Liver (tissue), 9 donors: Measurements from ENCODE around the gene PRTFDC1. TPM values are rescaled to one million over a fixed set of nuclear protein-coding genes. Genes with fewer than 3 reads are reported as not detected.

Experiments used
- DNase-seq: peaks from one replicate; pipeline ENCODE4 v3.0.0-alpha.2; 2017; ENCODE audit warnings: low spot score
- H3K27ac ChIP-seq, 2 donors: one replicate each; pipeline ENCODE4 v1.7.0; 2013; ENCODE audit warnings: inconsistent platforms in 2 of 2, low read length in 2 of 2, control low read depth in 1 of 2, low read depth in 1 of 2, mild to moderate bottlenecking in 1 of 2
- H3K27me3 ChIP-seq, 4 donors: one replicate each; pipeline versions ENCODE4 v1.6.1 to v1.7.0; 2013; ENCODE audit warnings: low read length in 3 of 4, inconsistent platforms in 1 of 4, mild to moderate bottlenecking in 1 of 4, moderate library complexity in 1 of 4; ENCODE audit not compliant: control insufficient read depth in 4 of 4, insufficient read depth in 4 of 4
- H3K36me3 ChIP-seq, 4 donors: one replicate each; pipeline versions ENCODE4 v1.6.1 to v1.7.0; 2013; ENCODE audit warnings: low read length in 3 of 4, mild to moderate bottlenecking in 3 of 4, low read depth in 1 of 4, moderate library complexity in 1 of 4; ENCODE audit not compliant: control insufficient read depth in 4 of 4, insufficient read depth in 3 of 4
- H3K4me1 ChIP-seq, 4 donors: one replicate each; pipeline versions ENCODE4 v1.6.1 to v1.7.0; 2013; ENCODE audit warnings: low read length in 3 of 4, mild to moderate bottlenecking in 3 of 4, moderate library complexity in 1 of 4; ENCODE audit not compliant: control insufficient read depth in 4 of 4, insufficient read depth in 4 of 4
- H3K4me3 ChIP-seq, 3 donors: one replicate each; pipeline versions ENCODE4 v1.6.1 to v1.7.0; 2013; ENCODE audit warnings: low read length in 3 of 3, control low read depth in 1 of 3, low read depth in 1 of 3, mild to moderate bottlenecking in 1 of 3
- H3K9ac ChIP-seq, 2 donors: one replicate each; pipeline ENCODE4 v1.7.0; 2013; ENCODE audit warnings: low read length in 2 of 2, mild to moderate bottlenecking in 2 of 2, moderate library complexity in 2 of 2, control low read depth in 1 of 2, low read depth in 1 of 2
- H3K9me3 ChIP-seq, 4 donors: one replicate each; pipeline versions ENCODE4 v1.6.1 to v1.7.0; 2013; ENCODE audit warnings: low read length in 3 of 4; ENCODE audit not compliant: control insufficient read depth in 4 of 4
- CTCF ChIP-seq: fragments of 150-350 bp; IDR thresholded peaks from 2 replicates; pipeline ENCODE4 v1.5.1; 2017; ENCODE audit warnings: improper control_type of control experiment, low read depth, low read length; ENCODE audit not compliant: missing input control
- EGR1 ChIP-seq, 2 donors: IDR thresholded peaks; 2 replicates each; pipeline ENCODE4 v1.6.1; 2016 to 2018; ENCODE audit warnings: antibody characterized with exemption in 2 of 2, low read depth in 2 of 2
- FOXA1 ChIP-seq: IDR thresholded peaks from 2 replicates; pipeline ENCODE4 v1.6.1; 2016; ENCODE audit warnings: antibody characterized with exemption
- FOXA2 ChIP-seq: IDR thresholded peaks from 2 replicates; pipeline ENCODE4 v1.6.1; 2016; ENCODE audit warnings: antibody characterized with exemption
- GABPA ChIP-seq, 2 donors: IDR thresholded peaks in 1 of 2; conservative IDR thresholded peaks in 1 of 2; 2 replicates each; pipeline ENCODE4 v1.6.1; 2016; ENCODE audit warnings: antibody characterized with exemption in 2 of 2, mild to moderate bottlenecking in 1 of 2, moderate library complexity in 1 of 2
- HNF4A ChIP-seq, 2 donors: conservative IDR thresholded peaks; 2 replicates each; pipeline ENCODE4 v1.6.1; 2016; ENCODE audit warnings: antibody characterized with exemption in 2 of 2, mild to moderate bottlenecking in 2 of 2
- HNF4G ChIP-seq: IDR thresholded peaks from 2 replicates; pipeline ENCODE4 v1.6.1; 2016; ENCODE audit warnings: antibody characterized with exemption
- JUND ChIP-seq, 2 donors: IDR thresholded peaks; 2 replicates each; pipeline ENCODE4 v1.6.1; 2016; ENCODE audit warnings: antibody characterized with exemption in 2 of 2
- MAX ChIP-seq: IDR thresholded peaks from 2 replicates; pipeline ENCODE4 v1.6.1; 2016; ENCODE audit warnings: antibody characterized with exemption
- NR2F2 ChIP-seq: IDR thresholded peaks from 2 replicates; pipeline ENCODE4 v1.6.1; 2016; ENCODE audit warnings: antibody characterized with exemption
- RAD21 ChIP-seq, 2 donors: IDR thresholded peaks; 2 replicates each; pipeline ENCODE4 v1.6.1; 2016; ENCODE audit warnings: antibody characterized with exemption in 2 of 2, mild to moderate bottlenecking in 2 of 2
- RXRA ChIP-seq, 2 donors: IDR thresholded peaks; 2 replicates each; pipeline ENCODE4 v1.6.1; 2017 to 2018; ENCODE audit warnings: antibody characterized with exemption in 2 of 2, mild to moderate bottlenecking in 1 of 2
- SP1 ChIP-seq: IDR thresholded peaks from 2 replicates; pipeline ENCODE4 v1.6.1; 2018; ENCODE audit warnings: antibody characterized with exemption, mild to moderate bottlenecking
- TAF1 ChIP-seq: conservative IDR thresholded peaks from 2 replicates; pipeline ENCODE4 v1.6.1; 2016; ENCODE audit warnings: antibody characterized with exemption, mild to moderate bottlenecking
- YY1 ChIP-seq: IDR thresholded peaks from 2 replicates; pipeline ENCODE4 v1.6.1; 2016; ENCODE audit warnings: antibody characterized with exemption, mild to moderate bottlenecking
- WGBS: extraction: QIAGEN DNeasy Blood & Tissue Kit; methylation state at CpG from one replicate; pipeline ENCODE4 v1.1.7; 2013; 5-methylcytosine and 5-hydroxymethylcytosine counted together
- polyA plus RNA-seq, 2 donors: library from polyadenylated mRNA; stranded (reverse) in 1 of 2; unstranded in 1 of 2; fragments of 200-250 nt in 1 of 2; fragments of >200 nt in 1 of 2; fragmentation: Nextera tagmentation in 1 of 2; extraction: Ambion mirVana in 1 of 2; gene quantifications; one replicate each; pipeline versions ENCODE4 v1.2.1 to v1.2.3, GENCODE V29; 2013 to 2015
- total RNA-seq, 2 donors: library from RNA; depleted of rRNA; stranded (reverse); fragments of >200 nt; gene quantifications; one replicate each; pipeline ENCODE4 v1.2.3, GENCODE V29; 2014
- TF ChIP-seq, protein P1 (sequence below): IDR thresholded peaks from 2 replicates; pipeline ENCODE4 v1.6.1; 2016; ENCODE audit warnings: antibody characterized with exemption, mild to moderate bottlenecking
- TF ChIP-seq, protein P2 (sequence below): IDR thresholded peaks from 2 replicates; pipeline ENCODE4 v1.6.1; 2016; ENCODE audit warnings: antibody characterized with exemption
- TF ChIP-seq, protein P3 (sequence below): IDR thresholded peaks from 2 replicates; pipeline ENCODE4 v1.6.1; 2016; ENCODE audit warnings: antibody characterized with exemption
- donor health status: healthy.
- donor health status: healthy.
- donor health status: healthy.
- donor health status: healthy.
- donor health status: healthy.

Gene PRTFDC1
- total and polyA plus RNA-seq, 4 donors, result 0.93 to 3.1 (median 1.9) TPM

DNA sequence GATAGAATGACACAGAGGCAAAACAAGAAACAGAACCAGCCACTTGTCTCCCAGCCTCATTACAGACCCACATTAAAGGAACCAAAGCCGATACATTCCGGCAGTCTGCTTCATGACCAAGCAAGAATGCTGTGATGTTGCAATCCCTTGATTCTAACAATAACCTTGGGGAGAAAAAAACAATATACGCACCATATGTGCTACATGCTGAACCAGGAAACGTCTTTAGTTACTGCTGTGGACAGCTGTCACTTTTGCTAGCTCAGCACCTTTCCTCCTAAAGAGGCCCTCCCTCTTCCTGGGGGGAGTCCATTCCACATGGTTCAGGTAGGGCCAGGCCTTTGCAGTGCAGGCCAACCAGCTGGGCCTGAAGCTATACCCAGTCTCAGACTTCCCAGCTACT is 79.1 kb downstream of the PRTFDC1 start (continued):
- TF ChIP-seq MAX, result no peak

DNA sequence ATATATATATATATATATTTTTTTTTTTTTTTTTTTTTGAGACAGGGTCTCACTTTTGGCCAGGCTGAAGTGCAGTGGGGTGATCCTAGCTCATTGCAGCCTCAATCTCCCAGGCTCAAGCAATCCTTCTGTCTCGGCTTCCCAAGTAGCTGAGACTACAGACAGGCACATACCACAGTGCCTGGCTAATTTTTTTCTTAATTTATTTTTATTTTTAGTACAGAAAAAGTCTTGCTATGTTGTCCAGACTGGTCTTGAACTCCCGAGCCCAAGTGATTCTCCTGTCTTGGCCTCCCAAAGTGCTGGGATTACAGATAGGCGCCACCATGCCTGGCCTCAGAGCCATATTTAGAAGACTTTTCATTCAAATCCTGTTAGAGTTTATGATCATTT is 79.6 kb downstream of the PRTFDC1 start:
- H3K27ac ChIP-seq, result no peak overlapping the region
- H3K4me1 ChIP-seq, result no peaks in the 10 kb centered on the region
- no peak overlapping the region for H3K4me3 ChIP-seq
- TF ChIP-seq, protein P1, sequence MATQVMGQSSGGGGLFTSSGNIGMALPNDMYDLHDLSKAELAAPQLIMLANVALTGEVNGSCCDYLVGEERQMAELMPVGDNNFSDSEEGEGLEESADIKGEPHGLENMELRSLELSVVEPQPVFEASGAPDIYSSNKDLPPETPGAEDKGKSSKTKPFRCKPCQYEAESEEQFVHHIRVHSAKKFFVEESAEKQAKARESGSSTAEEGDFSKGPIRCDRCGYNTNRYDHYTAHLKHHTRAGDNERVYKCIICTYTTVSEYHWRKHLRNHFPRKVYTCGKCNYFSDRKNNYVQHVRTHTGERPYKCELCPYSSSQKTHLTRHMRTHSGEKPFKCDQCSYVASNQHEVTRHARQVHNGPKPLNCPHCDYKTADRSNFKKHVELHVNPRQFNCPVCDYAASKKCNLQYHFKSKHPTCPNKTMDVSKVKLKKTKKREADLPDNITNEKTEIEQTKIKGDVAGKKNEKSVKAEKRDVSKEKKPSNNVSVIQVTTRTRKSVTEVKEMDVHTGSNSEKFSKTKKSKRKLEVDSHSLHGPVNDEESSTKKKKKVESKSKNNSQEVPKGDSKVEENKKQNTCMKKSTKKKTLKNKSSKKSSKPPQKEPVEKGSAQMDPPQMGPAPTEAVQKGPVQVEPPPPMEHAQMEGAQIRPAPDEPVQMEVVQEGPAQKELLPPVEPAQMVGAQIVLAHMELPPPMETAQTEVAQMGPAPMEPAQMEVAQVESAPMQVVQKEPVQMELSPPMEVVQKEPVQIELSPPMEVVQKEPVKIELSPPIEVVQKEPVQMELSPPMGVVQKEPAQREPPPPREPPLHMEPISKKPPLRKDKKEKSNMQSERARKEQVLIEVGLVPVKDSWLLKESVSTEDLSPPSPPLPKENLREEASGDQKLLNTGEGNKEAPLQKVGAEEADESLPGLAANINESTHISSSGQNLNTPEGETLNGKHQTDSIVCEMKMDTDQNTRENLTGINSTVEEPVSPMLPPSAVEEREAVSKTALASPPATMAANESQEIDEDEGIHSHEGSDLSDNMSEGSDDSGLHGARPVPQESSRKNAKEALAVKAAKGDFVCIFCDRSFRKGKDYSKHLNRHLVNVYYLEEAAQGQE, result no peak
- TF ChIP-seq, protein P2, sequence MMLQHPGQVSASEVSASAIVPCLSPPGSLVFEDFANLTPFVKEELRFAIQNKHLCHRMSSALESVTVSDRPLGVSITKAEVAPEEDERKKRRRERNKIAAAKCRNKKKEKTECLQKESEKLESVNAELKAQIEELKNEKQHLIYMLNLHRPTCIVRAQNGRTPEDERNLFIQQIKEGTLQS, result no peak
- TF ChIP-seq EGR1 (IDR thresholded peaks at IDR 0.05; ENCODE audit: low read depth in 2 of 2), result no peak
- no peak for TF ChIP-seq MAX
- TF ChIP-seq GABPA (IDR thresholded peaks at IDR 0.05 in 1 of 2, conservative IDR thresholded peaks at IDR 0.05 in 1 of 2), result no peak
- no peak for TF ChIP-seq FOXA2
- TF ChIP-seq, protein P3, sequence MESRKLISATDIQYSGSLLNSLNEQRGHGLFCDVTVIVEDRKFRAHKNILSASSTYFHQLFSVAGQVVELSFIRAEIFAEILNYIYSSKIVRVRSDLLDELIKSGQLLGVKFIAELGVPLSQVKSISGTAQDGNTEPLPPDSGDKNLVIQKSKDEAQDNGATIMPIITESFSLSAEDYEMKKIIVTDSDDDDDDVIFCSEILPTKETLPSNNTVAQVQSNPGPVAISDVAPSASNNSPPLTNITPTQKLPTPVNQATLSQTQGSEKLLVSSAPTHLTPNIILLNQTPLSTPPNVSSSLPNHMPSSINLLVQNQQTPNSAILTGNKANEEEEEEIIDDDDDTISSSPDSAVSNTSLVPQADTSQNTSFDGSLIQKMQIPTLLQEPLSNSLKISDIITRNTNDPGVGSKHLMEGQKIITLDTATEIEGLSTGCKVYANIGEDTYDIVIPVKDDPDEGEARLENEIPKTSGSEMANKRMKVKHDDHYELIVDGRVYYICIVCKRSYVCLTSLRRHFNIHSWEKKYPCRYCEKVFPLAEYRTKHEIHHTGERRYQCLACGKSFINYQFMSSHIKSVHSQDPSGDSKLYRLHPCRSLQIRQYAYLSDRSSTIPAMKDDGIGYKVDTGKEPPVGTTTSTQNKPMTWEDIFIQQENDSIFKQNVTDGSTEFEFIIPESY, result no peak
- TF ChIP-seq HNF4G, result no peak
- no peak for TF ChIP-seq HNF4A (conservative IDR thresholded peaks at IDR 0.05)
- TF ChIP-seq NR2F2, result no peak
- no peak for TF ChIP-seq JUND (IDR thresholded peaks at IDR 0.05)
- no peak for TF ChIP-seq RAD21 (IDR thresholded peaks at IDR 0.05)
- TF ChIP-seq CTCF, result no peak
- no peak for TF ChIP-seq TAF1
- TF ChIP-seq YY1, result no peak
- no peak for TF ChIP-seq FOXA1
- TF ChIP-seq SP1, result no peak
- TF ChIP-seq RXRA (IDR thresholded peaks at IDR 0.05), result no peak
- WGBS, result 86% methylated on average over 3 of the region's 3 CpGs
- no peaks in the 10 kb centered on the region for H3K27me3 ChIP-seq
- no peak overlapping the region for H3K9ac ChIP-seq
- no peak for DNase-seq
- no peaks in the 10 kb centered on the region for H3K9me3 ChIP-seq
- H3K36me3 ChIP-seq, result no peaks in the 10 kb centered on the region
